ENCODE results near the gene SUFU. TPM values are rescaled to one million over a fixed set of nuclear protein-coding genes. Genes with fewer than 3 reads are reported as not detected.

Gene SUFU
- total and polyA plus RNA-seq, 2 of the 4 experiments (the other 2 are of a cell fraction), result 2.2 to 11.0 TPM

- Histone ChIP-seq H2BK20ac (ENCODE audit: low read depth, low read length) (no peak overlapping the region), H2AK5ac (ENCODE audit: low read depth, low read length) (no peak overlapping the region), H3K4ac (ENCODE audit: low read depth, low read length) (no peak overlapping the region), H3K14ac (replicated peaks; ENCODE audit: low read depth, low read length) (no peak overlapping the region), H2BK5ac (ENCODE audit: low read depth, low read length, poor library complexity, severe bottlenecking) (no peak overlapping the region), H3K79me1 (ENCODE audit: low read depth in 1 of 2, low read length in 2 of 2) (peaks cover 22 to 63% of the 10 kb centered on the region in 2 experiments), H3K36me3 (ENCODE audit: control insufficient read depth, insufficient read depth, low read length) (peaks cover 12% of the 10 kb centered on the region), H3K4me1 (ENCODE audit: control insufficient read depth, insufficient read depth, low read length) (peaks cover 17% of the 10 kb centered on the region), H3K9me1 (ENCODE audit: insufficient read depth, low read length) (peaks cover 22% of the 10 kb centered on the region), H2AK9ac (replicated peaks; ENCODE audit: low read depth, low read length, poor library complexity) (no peak overlapping the region), H2BK15ac (ENCODE audit: low read depth, low read length) (no peak overlapping the region), H4K20me1 (ENCODE audit: insufficient read depth, low read length) (peaks cover 23% of the 10 kb centered on the region), H3K27me3 (ENCODE audit: control insufficient read depth, insufficient read depth, low read length) (no peaks in the 10 kb centered on the region), H3K56ac (ENCODE audit: extremely low read depth, insufficient read depth, low read length) (no peak overlapping the region), H4K91ac (ENCODE audit: insufficient read depth, low read depth, low read length) (no peak overlapping the region), H3K23ac (ENCODE audit: low read depth, low read length) (no peak overlapping the region), H2BK120ac (ENCODE audit: low read depth, low read length) (no peak overlapping the region), H3K18ac (ENCODE audit: low read depth, low read length) (no peak overlapping the region), H3K27ac (ENCODE audit: insufficient read depth, low read length) (no peak overlapping the region), H3K4me2 (ENCODE audit: low read depth, low read length) (no peak overlapping the region), H3K9me3 (ENCODE audit: control insufficient read depth, insufficient read depth, low read length) (no peaks in the 10 kb centered on the region), H4K8ac (ENCODE audit: low read depth in 2 of 2, low read length in 2 of 2) (no peak overlapping the region), H4K5ac (ENCODE audit: low read depth, low read length) (no peak overlapping the region), H3K4me3 (ENCODE audit: insufficient read depth, low read depth, low read length) (no peak overlapping the region), H2AFZ (replicated peaks; ENCODE audit: low read length, poor library complexity) (no peak overlapping the region), H3K9ac (ENCODE audit: low read depth, low read length) (no peak overlapping the region)
- ChIA-PET CTCF (no interaction called here), POLR2A (ENCODE audit: unreplicated experiment) (no interaction called here)
- in situ Hi-C loops (cut with MboI; ENCODE audit: low sequenced_read_pairs), result no loop called here
- BruUV-seq (replicated peaks), result no TSS peak
- WGBS, 2 experiments (ENCODE audit: extremely low coverage in 2 of 2, insufficient read length in 1 of 2), result no CpG with 5 or more reads among the region's 4 CpGs
- TF ChIP-seq CEBPB (IDR thresholded peaks at IDR 0.05; ENCODE audit: low read depth, low read length) (no peak), BHLHE40 (IDR thresholded peaks at IDR 0.05; ENCODE audit: low read depth, low read length) (no peak), SMC3 (IDR thresholded peaks at IDR 0.05; ENCODE audit: low read depth, low read length) (no peak), FOS (IDR thresholded peaks at IDR 0.05; ENCODE audit: low read depth, low read length) (no peak), ELK1 (IDR thresholded peaks at IDR 0.05; ENCODE audit: borderline replicate concordance, low read depth, low read length) (no peak), RFX5 (IDR thresholded peaks at IDR 0.05; ENCODE audit: low read depth, low read length) (no peak), MAFK (IDR thresholded peaks at IDR 0.05; ENCODE audit: low read depth, low read length) (no peak), RCOR1 (IDR thresholded peaks at IDR 0.05; ENCODE audit: insufficient replicate concordance, low read length) (no peak), CHD1 (IDR thresholded peaks at IDR 0.05; ENCODE audit: low read depth, low read length) (no peak), CTCF (conservative IDR thresholded peaks at IDR 0.05; ENCODE audit: low read depth, low read length) (no peak), MXI1 (IDR thresholded peaks at IDR 0.05; ENCODE audit: borderline replicate concordance, low read depth, low read length) (no peak), RAD21 (IDR thresholded peaks at IDR 0.05; ENCODE audit: low read length) (no peak), POLR2A (IDR thresholded peaks at IDR 0.05; ENCODE audit: low read depth, low read length) (no peak), MAZ (IDR thresholded peaks at IDR 0.05; ENCODE audit: borderline replicate concordance, low read depth, low read length) (no peak), USF2 (IDR thresholded peaks at IDR 0.05; ENCODE audit: low read depth, low read length) (no peak), NFE2L2 (IDR thresholded peaks at IDR 0.05; ENCODE audit: low read depth, low read length) (no peak)
- intact Hi-C loops (cut with micrococcal nuclease), result no loop called here
- ATAC-seq (ENCODE audit: low read depth), result no peak
- dilution Hi-C loops (cut with HindIII; ENCODE audit: low sequenced_read_pairs, unreplicated experiment), result no loop called here
- DNase-seq, result no peak
Measured at GRCh38 chr10:102524746-102525145, 21.0 kb downstream of the SUFU start.

Data from IMR-90 (cell line).